ENCODE data around the gene LRRK2. TPM values are rescaled to one million over a fixed set of nuclear protein-coding genes. Genes with fewer than 3 reads are reported as not detected.

The LRRK2 gene
- polyA plus RNA-seq, 2 of the 4 experiments (the other 2 are of a cell fraction) = 5.3 to 20.4 TPM

- FAIRE-seq (no peak), DNase-seq (ENCODE audit: low read depth in 1 of 2, low spot score in 1 of 2) (peak in 1 of 2 experiments; percentile 16), ATAC-seq (peak in 1 of 2 experiments; percentile 36; a peak in 2 of 6 replicates)
- Histone ChIP-seq H3K27ac (no peak overlapping the region), H3K4me1 (peaks cover 27% of the 10 kb centered on the region), H3K9me3 (no peaks in the 10 kb centered on the region), H3K4me2 (peak overlapping the region; percentile 26; the same call in 2 of the 3 replicates), H3K4me3 (no peak overlapping the region)
- no peak for TF ChIP-seq ZSCAN20 (CRISPR knock-in tag; IDR thresholded peaks at IDR 0.05)
- TF ChIP-seq, protein P1, sequence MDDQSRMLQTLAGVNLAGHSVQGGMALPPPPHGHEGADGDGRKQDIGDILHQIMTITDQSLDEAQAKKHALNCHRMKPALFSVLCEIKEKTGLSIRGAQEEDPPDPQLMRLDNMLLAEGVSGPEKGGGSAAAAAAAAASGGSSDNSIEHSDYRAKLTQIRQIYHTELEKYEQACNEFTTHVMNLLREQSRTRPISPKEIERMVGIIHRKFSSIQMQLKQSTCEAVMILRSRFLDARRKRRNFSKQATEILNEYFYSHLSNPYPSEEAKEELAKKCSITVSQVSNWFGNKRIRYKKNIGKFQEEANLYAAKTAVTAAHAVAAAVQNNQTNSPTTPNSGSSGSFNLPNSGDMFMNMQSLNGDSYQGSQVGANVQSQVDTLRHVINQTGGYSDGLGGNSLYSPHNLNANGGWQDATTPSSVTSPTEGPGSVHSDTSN (IDR thresholded peaks at IDR 0.05) = no peak
- no peak for TF ChIP-seq ZC3H11A (IDR thresholded peaks at IDR 0.05)
- TF ChIP-seq JUNB (IDR thresholded peaks at IDR 0.05) = 0 out of 2 replicates have a peak, but pooled peaks have one; percentile 29
- TF ChIP-seq RCOR1 (IDR thresholded peaks at IDR 0.05; ENCODE audit: low read depth, low read length) = no peak
- no peak for TF ChIP-seq TFCP2L1 (CRISPR knock-in tag; IDR thresholded peaks at IDR 0.05)
- TF ChIP-seq, protein P2, sequence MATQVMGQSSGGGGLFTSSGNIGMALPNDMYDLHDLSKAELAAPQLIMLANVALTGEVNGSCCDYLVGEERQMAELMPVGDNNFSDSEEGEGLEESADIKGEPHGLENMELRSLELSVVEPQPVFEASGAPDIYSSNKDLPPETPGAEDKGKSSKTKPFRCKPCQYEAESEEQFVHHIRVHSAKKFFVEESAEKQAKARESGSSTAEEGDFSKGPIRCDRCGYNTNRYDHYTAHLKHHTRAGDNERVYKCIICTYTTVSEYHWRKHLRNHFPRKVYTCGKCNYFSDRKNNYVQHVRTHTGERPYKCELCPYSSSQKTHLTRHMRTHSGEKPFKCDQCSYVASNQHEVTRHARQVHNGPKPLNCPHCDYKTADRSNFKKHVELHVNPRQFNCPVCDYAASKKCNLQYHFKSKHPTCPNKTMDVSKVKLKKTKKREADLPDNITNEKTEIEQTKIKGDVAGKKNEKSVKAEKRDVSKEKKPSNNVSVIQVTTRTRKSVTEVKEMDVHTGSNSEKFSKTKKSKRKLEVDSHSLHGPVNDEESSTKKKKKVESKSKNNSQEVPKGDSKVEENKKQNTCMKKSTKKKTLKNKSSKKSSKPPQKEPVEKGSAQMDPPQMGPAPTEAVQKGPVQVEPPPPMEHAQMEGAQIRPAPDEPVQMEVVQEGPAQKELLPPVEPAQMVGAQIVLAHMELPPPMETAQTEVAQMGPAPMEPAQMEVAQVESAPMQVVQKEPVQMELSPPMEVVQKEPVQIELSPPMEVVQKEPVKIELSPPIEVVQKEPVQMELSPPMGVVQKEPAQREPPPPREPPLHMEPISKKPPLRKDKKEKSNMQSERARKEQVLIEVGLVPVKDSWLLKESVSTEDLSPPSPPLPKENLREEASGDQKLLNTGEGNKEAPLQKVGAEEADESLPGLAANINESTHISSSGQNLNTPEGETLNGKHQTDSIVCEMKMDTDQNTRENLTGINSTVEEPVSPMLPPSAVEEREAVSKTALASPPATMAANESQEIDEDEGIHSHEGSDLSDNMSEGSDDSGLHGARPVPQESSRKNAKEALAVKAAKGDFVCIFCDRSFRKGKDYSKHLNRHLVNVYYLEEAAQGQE (IDR thresholded peaks at IDR 0.05) = no peak
- TF ChIP-seq HOXA7 (CRISPR knock-in tag; IDR thresholded peaks at IDR 0.05) = no peak
- no peak for TF ChIP-seq CBX8 (IDR thresholded peaks at IDR 0.05)
- TF ChIP-seq FOSB (CRISPR knock-in tag; IDR thresholded peaks at IDR 0.05) = no peak
- no peak for TF ChIP-seq BCL3 (IDR thresholded peaks at IDR 0.05)
- TF ChIP-seq FOSL2 (IDR thresholded peaks at IDR 0.05) = no peak
- TF ChIP-seq FOSL2 (CRISPR knock-in tag; IDR thresholded peaks at IDR 0.05) = 0 out of 2 replicates have a peak, but pooled peaks have one; percentile 28
- TF ChIP-seq CHD2 (IDR thresholded peaks at IDR 0.05; ENCODE audit: low read length, partially characterized antibody) = no peak
- TF ChIP-seq HOXB13 (CRISPR knock-in tag; IDR thresholded peaks at IDR 0.05; ENCODE audit: low read depth) = no peak
- TF ChIP-seq JUN (IDR thresholded peaks at IDR 0.05) = no peak
- no peak for TF ChIP-seq EP300 (IDR thresholded peaks at IDR 0.05)
- 40% methylated on average over 1 of the region's 1 CpG for WGBS (ENCODE audit: missing lambda C conversion rate)
- POLR2A ChIA-PET = no interaction called here
- CTCF ChIA-PET = interaction anchor here (0.7 kb wide), 1 partner anchor 9 kb away, joined by 3 read pairs; no protein-coding TSS in a partner anchor
Measured at GRCh38 chr12:40238266-40238902, 13.6 kb downstream of the LRRK2 start.

GRCh38 chr12:40238979-40239378 is 14.2 kb downstream of the LRRK2 start:
- Histone ChIP-seq H3K4me1 (peaks cover 27% of the 10 kb centered on the region), H3K9me3 (no peaks in the 10 kb centered on the region), H3K4me3 (no peak overlapping the region), H3K4me2 (no peak overlapping the region), H3K27ac (no peak overlapping the region)
- FAIRE-seq (no peak), ATAC-seq (no peak; a peak in 2 of 6 replicates), DNase-seq (ENCODE audit: low read depth in 1 of 2, low spot score in 1 of 2) (peak in 1 of 2 experiments; percentile 27)
- TF ChIP-seq RCOR1 (IDR thresholded peaks at IDR 0.05; ENCODE audit: low read depth, low read length) = no peak
- TF ChIP-seq ZSCAN20 (CRISPR knock-in tag; IDR thresholded peaks at IDR 0.05) = no peak
- no peak for TF ChIP-seq SREBF2 (IDR thresholded peaks at IDR 0.05)
- no peak for TF ChIP-seq PHF8 (IDR thresholded peaks at IDR 0.05; ENCODE audit: borderline replicate concordance, low read depth)
- no peak for TF ChIP-seq EHF (CRISPR knock-in tag; IDR thresholded peaks at IDR 0.05)
- no peak for TF ChIP-seq TP53 (CRISPR knock-in tag; IDR thresholded peaks at IDR 0.05)
- TF ChIP-seq NPAS2 (CRISPR knock-in tag; IDR thresholded peaks at IDR 0.05; ENCODE audit: borderline replicate concordance) = no peak
- TF ChIP-seq, protein P3, sequence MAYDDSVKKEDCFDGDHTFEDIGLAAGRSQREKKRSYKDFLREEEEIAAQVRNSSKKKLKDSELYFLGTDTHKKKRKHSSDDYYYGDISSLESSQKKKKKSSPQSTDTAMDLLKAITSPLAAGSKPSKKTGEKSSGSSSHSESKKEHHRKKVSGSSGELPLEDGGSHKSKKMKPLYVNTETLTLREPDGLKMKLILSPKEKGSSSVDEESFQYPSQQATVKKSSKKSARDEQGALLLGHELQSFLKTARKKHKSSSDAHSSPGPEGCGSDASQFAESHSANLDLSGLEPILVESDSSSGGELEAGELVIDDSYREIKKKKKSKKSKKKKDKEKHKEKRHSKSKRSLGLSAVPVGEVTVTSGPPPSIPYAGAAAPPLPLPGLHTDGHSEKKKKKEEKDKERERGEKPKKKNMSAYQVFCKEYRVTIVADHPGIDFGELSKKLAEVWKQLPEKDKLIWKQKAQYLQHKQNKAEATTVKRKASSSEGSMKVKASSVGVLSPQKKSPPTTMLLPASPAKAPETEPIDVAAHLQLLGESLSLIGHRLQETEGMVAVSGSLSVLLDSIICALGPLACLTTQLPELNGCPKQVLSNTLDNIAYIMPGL (CRISPR knock-in tag; IDR thresholded peaks at IDR 0.05; ENCODE audit: borderline replicate concordance) = no peak
- no peak for TF ChIP-seq JUNB (IDR thresholded peaks at IDR 0.05)
- no peak for TF ChIP-seq HDAC2 (IDR thresholded peaks at IDR 0.05)
- TF ChIP-seq RARB (CRISPR knock-in tag; IDR thresholded peaks at IDR 0.05) = no peak
- WGBS (ENCODE audit: missing lambda C conversion rate) = 89% methylated on average over 5 of the region's 5 CpGs
- ChIA-PET POLR2A (no interaction called here), CTCF (interaction anchor here (0.7 kb wide), 1 partner anchor 10 kb away, joined by 3 read pairs; no protein-coding TSS in a partner anchor)

Measured in A549 (cell line).